ENCODE results near the gene CERK.

DNA sequence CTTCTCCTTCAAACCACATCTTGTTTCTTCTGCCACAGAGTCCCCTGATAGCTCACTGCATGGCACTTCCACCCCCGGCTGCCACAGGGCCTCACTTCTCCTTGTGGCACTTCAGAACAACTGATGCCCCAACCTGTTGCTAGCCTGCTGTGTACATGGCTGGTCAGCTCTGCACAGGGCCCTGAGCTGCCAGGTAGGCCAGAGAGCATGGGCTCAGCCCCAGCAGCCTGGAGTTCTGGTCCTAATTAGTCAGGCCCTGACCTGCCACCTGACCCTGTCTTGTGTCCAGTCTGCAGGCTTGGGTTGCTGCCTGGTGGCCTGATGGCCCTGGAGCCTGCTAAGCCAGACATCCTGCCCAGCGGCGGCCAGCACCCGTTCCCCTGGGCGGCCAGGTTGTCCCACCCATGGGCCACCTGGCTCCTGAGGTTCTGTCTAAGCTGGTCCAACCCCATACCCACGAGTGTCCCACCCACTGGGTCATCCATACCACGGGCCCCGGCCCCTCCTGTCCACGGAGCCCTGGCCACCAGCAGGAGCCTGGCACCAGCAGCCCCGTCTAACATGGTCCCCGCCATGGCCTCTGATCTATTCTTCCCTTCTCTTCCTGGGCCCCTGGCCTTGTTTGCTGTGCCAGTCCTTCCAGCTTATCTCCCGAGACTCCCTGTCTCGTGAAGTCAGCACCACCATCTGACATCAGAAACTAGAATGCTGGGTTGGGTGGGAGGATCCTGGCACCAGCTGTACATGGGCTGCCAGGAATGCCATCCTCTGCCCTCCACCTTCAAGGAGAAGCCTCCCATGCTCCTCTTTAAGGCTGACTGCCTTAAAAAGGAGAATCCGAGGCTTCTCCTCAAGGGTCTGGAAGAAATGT is 3.1 kb upstream of the CERK start:
- no peak for TF ChIP-seq POLR2AphosphoS5 (IDR thresholded peaks at IDR 0.05; ENCODE audit: low read depth, low read length)
- TF ChIP-seq POLR2A (IDR thresholded peaks at IDR 0.05; ENCODE audit: low read depth, low read length): no peak

All from GM12892 (cell line).